NCI-H2171 (cell line): ENCODE data around the gene NEO1.
"Not testable (repeated sequence)": the region's sequence is repeated elsewhere in the genome, so short reads cannot be mapped to it uniquely, and the experiment has no call there.

Experiments used
- DNase-seq: peaks from one replicate; lab custom pipeline; 2025; lab: John Stamatoyannopoulos, UW

NEO1 gene

GRCh38 chr15:73258271-73259108 lies 206.2 kb downstream of the NEO1 start:
- no peak for DNase-seq

GRCh38 chr15:73264881-73265280 lies 212.6 kb downstream of the NEO1 start:
- DNase-seq = no peak

- peak; percentile 34 for DNase-seq
Measured at GRCh38 chr15:73265536-73266153, 213.4 kb downstream of the NEO1 start.

GRCh38 chr15:73268457-73268856 lies 216.2 kb downstream of the NEO1 start:
- no peak for DNase-seq

- DNase-seq = no peak
Measured at GRCh38 chr15:73270366-73271097, 218.3 kb downstream of the NEO1 start.

GRCh38 chr15:73273181-73274002 lies 221.1 kb downstream of the NEO1 start:
- DNase-seq = peak; percentile 11

DNA sequence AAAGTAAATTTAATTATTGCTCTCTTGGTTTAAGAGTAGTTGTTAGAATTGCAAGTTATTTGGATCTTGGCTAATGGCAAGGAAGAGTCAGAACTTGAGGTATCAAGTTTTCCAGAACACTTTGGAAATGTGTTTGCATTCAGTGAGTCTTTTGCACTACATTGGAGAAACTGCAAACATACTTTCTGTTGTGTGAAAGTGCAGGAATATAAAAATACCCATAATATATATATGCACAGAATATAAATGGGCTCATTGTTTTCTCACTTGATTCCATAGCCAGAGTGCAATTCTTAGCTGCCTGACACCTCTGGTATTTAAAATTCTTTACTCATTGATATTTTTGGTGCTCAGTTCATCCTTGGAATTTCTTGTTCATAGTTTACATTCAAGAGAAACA lies 223.6 kb downstream of the NEO1 start:
- no peak for DNase-seq

DNA sequence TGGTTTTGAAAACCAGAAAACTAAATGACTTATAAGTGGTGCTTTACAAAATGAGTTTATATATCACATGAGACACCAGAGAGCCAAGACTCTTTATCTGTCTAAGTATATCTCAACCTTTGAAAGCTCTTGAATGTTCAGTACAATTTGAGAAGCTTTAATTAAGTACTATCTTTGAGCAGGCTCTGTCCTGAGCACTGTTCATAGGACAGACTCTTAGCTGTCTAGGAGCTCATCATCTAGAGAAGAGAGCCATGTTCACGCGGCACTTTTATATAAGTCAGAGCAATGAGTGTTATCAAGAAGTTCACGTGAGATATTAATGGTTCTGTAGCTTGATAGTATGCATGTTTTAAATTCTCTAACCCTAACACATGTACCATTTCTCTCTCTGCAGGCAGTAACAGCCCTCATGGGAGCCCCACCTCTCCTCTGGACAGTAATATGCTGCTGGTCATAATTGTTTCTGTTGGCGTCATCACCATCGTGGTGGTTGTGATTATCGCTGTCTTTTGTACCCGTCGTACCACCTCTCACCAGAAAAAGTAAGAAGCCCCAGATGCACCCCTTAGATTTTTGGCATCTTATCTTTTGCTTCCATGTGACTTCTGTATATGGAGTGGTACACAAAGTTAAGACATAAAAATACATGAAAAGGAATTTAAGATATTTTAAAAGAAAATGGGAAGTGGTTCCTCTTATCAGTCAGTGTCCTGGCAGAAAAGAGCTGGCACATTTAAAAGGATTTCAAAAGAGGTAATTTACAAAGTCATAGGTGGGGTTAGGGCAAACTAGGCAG lies 230.5 kb downstream of the NEO1 start:
- no peak for DNase-seq

- no peak for DNase-seq
Measured at GRCh38 chr15:73283366-73283962, 231.2 kb downstream of the NEO1 start.

GRCh38 chr15:73284090-73284716 lies 231.9 kb downstream of the NEO1 start:
- peak; percentile 3 for DNase-seq

DNA sequence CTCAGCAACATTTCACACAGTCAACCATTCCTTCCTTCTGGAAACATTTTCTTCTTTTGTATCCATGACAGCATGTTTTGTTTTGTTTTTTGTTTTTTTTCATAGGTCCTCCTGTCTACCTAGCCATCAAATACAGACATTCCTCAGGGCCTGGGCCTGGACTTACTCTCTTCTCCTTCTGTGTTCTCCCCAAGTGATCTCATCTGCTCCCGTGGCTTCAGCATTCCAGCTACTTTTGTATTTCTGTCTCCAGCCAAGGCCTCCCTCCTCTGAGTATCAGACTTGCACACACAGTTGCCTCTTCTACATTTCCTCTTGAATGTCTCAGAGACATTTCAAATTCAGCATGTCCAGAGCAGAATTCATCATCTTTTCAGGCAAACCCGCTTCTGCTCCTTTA lies 234.0 kb downstream of the NEO1 start:
- DNase-seq = no peak

DNA sequence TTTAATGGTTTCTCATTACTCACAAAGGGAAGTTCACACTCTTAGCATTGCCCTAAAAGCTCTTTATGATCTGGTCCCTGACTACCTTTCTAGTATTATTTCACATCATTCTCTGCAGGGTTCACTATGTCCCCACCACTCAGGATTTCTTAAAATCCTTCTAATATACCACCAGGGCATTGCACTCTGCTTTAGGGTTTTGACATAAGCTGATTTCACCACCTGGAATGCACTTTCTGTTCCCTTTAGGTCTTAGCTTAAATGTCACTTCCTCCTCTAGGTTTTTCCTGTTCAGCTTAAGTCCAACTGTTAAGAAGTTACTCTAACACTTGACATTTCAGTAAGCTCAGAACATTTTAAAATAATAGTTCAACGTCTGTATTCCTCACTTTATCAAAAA lies 234.8 kb downstream of the NEO1 start:
- DNase-seq = no peak

DNA sequence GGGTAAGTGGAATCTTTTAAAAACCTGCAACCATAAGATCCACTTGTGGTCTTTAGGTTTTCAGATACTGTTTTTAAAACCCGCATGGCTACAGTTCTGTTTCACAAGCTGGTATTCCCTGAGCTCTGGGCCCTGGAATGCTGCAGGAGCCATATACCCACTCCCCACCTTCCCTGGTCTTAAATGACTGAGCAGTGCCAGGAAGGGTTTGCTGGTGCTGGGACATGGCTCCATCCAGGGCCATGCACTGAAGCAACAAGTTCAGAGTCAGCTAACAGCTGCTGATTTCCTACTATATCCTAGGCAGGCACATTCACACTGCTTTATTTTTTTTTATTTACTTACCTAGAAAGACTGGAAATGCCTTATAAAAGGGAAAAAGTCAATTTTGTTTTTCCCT lies 239.2 kb downstream of the NEO1 start:
- DNase-seq = no peak

- DNase-seq = no peak
Measured at GRCh38 chr15:73293773-73294172, 241.5 kb downstream of the NEO1 start.

DNA sequence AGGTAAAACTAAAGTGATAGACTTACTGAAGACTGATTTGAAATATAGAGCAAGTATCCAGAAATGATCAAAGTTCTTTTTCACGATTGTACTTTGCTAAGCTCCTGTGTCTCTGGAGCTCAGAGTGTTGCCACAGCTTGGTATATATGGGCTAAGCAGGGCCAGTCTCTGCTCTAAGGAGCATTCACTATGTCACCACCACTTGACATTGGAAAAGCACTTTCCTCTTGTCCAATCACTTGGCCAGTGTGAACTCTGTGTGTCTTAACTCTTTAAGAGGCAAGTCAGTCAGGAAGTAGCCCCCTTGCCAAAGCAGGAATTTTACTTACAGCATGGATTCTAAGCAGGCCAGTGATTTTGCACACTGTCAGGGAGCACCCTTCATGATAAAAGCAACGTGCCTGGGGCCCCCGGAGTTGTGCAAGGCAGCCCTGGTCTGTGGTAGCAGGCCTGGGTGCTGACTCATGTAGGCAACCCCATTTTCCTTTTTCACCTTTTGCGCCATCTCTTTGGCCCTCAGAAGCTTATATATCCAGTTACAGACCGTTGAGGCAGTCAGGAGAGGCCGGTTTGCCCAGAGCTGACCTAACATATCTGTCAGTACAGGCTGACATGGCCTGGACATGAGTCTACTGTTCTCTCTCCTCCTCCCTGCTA lies 243.5 kb downstream of the NEO1 start:
- DNase-seq = no peak

DNA sequence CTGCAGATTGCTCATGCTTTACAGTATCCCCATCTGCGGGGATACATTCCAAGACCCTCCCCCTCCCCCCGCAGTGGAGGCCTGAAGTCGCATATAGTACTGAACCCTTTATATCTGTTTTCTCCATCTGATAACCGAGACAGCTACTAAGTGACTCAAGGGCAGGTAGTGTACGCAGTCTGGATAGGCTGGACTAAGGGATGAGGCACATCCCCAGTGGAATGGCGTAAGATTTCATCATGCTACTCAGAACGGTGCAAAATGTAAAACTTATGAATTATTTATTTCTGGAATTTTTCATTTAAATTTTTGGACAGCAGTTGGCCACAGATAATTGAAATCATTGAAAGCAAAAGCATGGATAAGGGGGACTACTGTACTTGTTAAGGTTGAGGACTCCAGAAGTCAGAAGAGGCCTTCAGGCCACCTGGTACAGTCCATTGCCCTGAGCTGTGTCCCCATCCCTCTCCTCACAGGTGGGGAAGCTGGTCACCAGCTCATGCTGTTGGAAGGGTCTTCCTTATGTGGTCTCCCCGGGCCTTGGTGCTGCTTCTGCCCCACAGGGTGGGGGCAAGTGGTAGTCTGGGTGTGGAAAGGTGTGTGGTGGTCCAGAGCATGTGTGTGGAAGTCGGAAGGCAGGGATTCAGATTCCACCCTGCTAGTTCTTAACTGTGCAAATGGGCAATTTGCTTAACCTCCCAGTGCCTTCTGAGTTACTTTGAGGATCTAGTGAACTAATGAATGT lies 244.5 kb downstream of the NEO1 start:
- no peak for DNase-seq

DNA sequence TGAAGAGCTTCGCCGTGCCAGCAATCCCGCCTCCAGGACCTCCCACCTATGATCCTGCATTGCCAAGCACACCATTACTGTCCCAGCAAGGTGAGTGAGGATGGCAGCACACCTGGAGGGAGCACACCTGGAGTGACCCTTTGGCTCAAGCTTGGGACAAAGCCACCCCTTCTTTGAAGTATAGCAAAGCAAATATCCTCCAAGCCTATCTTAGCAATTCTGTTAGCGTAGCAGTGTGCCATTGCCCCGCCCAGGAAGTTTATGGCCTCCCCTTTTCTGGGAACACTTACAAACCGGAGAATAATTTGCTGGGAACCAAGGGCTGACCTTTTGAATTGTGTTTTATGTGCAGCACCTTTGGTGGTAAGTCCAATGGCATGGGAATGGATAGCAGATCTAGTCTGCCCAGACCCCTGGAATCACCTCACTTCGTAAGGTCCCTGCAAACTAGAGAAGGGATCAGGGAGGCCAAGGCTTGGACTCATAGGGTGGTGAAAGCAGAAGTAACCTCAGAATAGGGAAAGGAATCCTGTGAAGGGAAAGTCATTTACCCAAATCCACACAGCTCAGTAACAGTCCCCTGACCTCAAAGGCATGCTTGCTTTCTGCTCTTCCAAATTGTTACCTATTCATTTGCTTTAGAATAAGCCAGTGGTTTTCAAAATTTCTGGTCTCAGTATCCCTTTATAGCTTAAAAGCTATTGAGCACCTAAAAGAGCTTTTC lies 246.4 kb downstream of the NEO1 start:
- no peak for DNase-seq

- DNase-seq = not testable (repeated sequence)
Measured at GRCh38 chr15:73300286-73300685, 248.0 kb downstream of the NEO1 start.
